Vagina (tissue), 2 donors: Measurements from ENCODE around the gene KNOP1. TPM values are rescaled to one million over a fixed set of nuclear protein-coding genes. Genes with fewer than 3 reads are reported as not detected.

Source experiments
- DNase-seq, 2 donors: peaks; one replicate each; pipeline ENCODE4 v3.0.0-alpha.2; 2017; ENCODE audit errors: extremely low spot score in 2 of 2
- H3K27ac ChIP-seq: fragments of 200-600 bp; sonication (generic); one replicate; pipeline ENCODE4 v1.5.1; 2019
- H3K27me3 ChIP-seq: fragments of 200-600 bp; sonication (generic); one replicate; pipeline ENCODE4 v1.5.1; 2019
- H3K36me3 ChIP-seq, 2 donors: fragments of 200-600 bp; sonication (generic); one replicate each; pipeline ENCODE4 v1.5.1; 2017 to 2019
- H3K4me1 ChIP-seq: fragments of 200-600 bp; sonication (generic); one replicate; pipeline ENCODE4 v1.5.1; 2019
- H3K4me3 ChIP-seq, 2 donors: fragments of 200-600 bp; sonication (generic); 1 replicate in 1 of 2; 2 replicates in 1 of 2; pipeline ENCODE4 v1.5.1; 2016 to 2019
- H3K9me3 ChIP-seq: fragments of 200-600 bp; sonication (generic); one replicate; pipeline ENCODE4 v1.5.1; 2019
- CTCF ChIP-seq, 3 experiments: fragments of 450-650 bp in 2 of 3; fragments of 200-600 bp in 1 of 3; sonication (generic) in 1 of 3; IDR thresholded peaks; one replicate each; pipeline ENCODE4 v1.5.1; 2017 to 2019; ENCODE audit warnings: antibody characterized with exemption in 3 of 3, mild to moderate bottlenecking in 2 of 3, moderate library complexity in 2 of 3
- POLR2A ChIP-seq, 2 donors: fragments of 450-650 bp; IDR thresholded peaks; one replicate each; pipeline ENCODE4 v1.6.1; 2017; ENCODE audit warnings: antibody characterized with exemption in 2 of 2, mild to moderate bottlenecking in 2 of 2, moderate library complexity in 2 of 2
- POLR2AphosphoS5 ChIP-seq, 2 donors: sonication (generic); formaldehyde crosslinking; IDR thresholded peaks; one replicate each; pipeline ENCODE4 v1.9.0; 2017; ENCODE audit warnings: antibody characterized with exemption in 2 of 2, mild to moderate bottlenecking in 2 of 2, low read depth in 1 of 2; ENCODE audit not compliant: insufficient read depth in 1 of 2
- intact Hi-C: fragments of 100-400 bp; cut with DNase I; formaldehyde crosslinking; loops from one replicate; pipeline ENCODE4 v1.15.1; 2023
- total RNA-seq: library from RNA; depleted of rRNA; stranded (reverse); fragments of >200 nt; gene quantifications from one replicate; pipeline ENCODE4 v1.2.3, GENCODE V29; 2016

The KNOP1 gene
- total RNA-seq, 1 donor from 2014 or later = 7.9 TPM

- H3K36me3 ChIP-seq = peaks cover 0 to 41% of the 10 kb centered on the region in 2 donors
- no peak overlapping the region for H3K4me3 ChIP-seq
- intact Hi-C loops = no loop called here
- H3K4me1 ChIP-seq = no peaks in the 10 kb centered on the region
- H3K27me3 ChIP-seq = no peaks in the 10 kb centered on the region
- H3K27ac ChIP-seq = no peak overlapping the region
- no peaks in the 10 kb centered on the region for H3K9me3 ChIP-seq
- no peak for DNase-seq
- TF ChIP-seq CTCF (IDR thresholded peaks at IDR 0.05) (no peak), POLR2A (IDR thresholded peaks at IDR 0.05) (no peak), POLR2AphosphoS5 (IDR thresholded peaks at IDR 0.05; ENCODE audit: insufficient read depth in 1 of 2, low read depth in 1 of 2) (no peak)
These were observed 29.5 kb downstream of the KNOP1 start for GRCh38 chr16:19688396-19689024.

GRCh38 chr16:19687279-19687678 is 30.7 kb downstream of the KNOP1 start:
- intact Hi-C loops = no loop called here

GRCh38 chr16:19685176-19685575 is 32.9 kb downstream of the KNOP1 start:
- Histone ChIP-seq H3K9me3 (no peaks in the 10 kb centered on the region), H3K4me1 (no peaks in the 10 kb centered on the region), H3K36me3 (peaks cover 0 to 47% of the 10 kb centered on the region in 2 donors), H3K27ac (no peak overlapping the region), H3K4me3 (no peak overlapping the region), H3K27me3 (no peaks in the 10 kb centered on the region)
- TF ChIP-seq POLR2AphosphoS5 (IDR thresholded peaks at IDR 0.05; ENCODE audit: insufficient read depth in 1 of 2, low read depth in 1 of 2) (no peak), CTCF (IDR thresholded peaks at IDR 0.05) (no peak), POLR2A (IDR thresholded peaks at IDR 0.05) (no peak)
- DNase-seq = no peak
- intact Hi-C loops = no loop called here

More at GRCh38 chr16:19687279-19687678, 30.7 kb downstream of the KNOP1 start:
- no peak overlapping the region for H3K4me3 ChIP-seq
- H3K9me3 ChIP-seq = no peaks in the 10 kb centered on the region
- no peak for DNase-seq
- no peaks in the 10 kb centered on the region for H3K27me3 ChIP-seq
- peaks cover 0 to 54% of the 10 kb centered on the region in 2 donors for H3K36me3 ChIP-seq
- TF ChIP-seq CTCF (IDR thresholded peaks at IDR 0.05) (no peak), POLR2A (IDR thresholded peaks at IDR 0.05) (no peak), POLR2AphosphoS5 (IDR thresholded peaks at IDR 0.05; ENCODE audit: insufficient read depth in 1 of 2, low read depth in 1 of 2) (no peak)
- no peak overlapping the region for H3K27ac ChIP-seq
- no peaks in the 10 kb centered on the region for H3K4me1 ChIP-seq

- Histone ChIP-seq H3K4me3 (no peak overlapping the region), H3K27ac (no peak overlapping the region), H3K36me3 (peaks cover 0 to 47% of the 10 kb centered on the region in 2 donors), H3K9me3 (no peaks in the 10 kb centered on the region), H3K27me3 (no peaks in the 10 kb centered on the region), H3K4me1 (no peaks in the 10 kb centered on the region)
- no peak for DNase-seq
- TF ChIP-seq POLR2A (IDR thresholded peaks at IDR 0.05) (no peak), POLR2AphosphoS5 (IDR thresholded peaks at IDR 0.05; ENCODE audit: insufficient read depth in 1 of 2, low read depth in 1 of 2) (no peak), CTCF (IDR thresholded peaks at IDR 0.05) (no peak)
- intact Hi-C loops = no loop called here
These were observed 34.4 kb downstream of the KNOP1 start for GRCh38 chr16:19683453-19684236.

GRCh38 chr16:19681637-19682036 is 36.4 kb downstream of the KNOP1 start:
- no peak overlapping the region for H3K27ac ChIP-seq
- H3K36me3 ChIP-seq = peaks cover 0 to 39% of the 10 kb centered on the region in 2 donors
- no peaks in the 10 kb centered on the region for H3K9me3 ChIP-seq
- TF ChIP-seq POLR2AphosphoS5 (IDR thresholded peaks at IDR 0.05; ENCODE audit: insufficient read depth in 1 of 2, low read depth in 1 of 2) (no peak), CTCF (IDR thresholded peaks at IDR 0.05) (no peak), POLR2A (IDR thresholded peaks at IDR 0.05) (no peak)
- no peaks in the 10 kb centered on the region for H3K4me1 ChIP-seq
- no peak for DNase-seq
- no peak overlapping the region for H3K4me3 ChIP-seq
- intact Hi-C loops = no loop called here
- no peaks in the 10 kb centered on the region for H3K27me3 ChIP-seq
